Right atrium auricular region (tissue), 2 donors: ENCODE results near the gene DKC1. TPM values are rescaled to one million over a fixed set of nuclear protein-coding genes. Genes with fewer than 3 reads are reported as not detected.

Source experiments
- DNase-seq: peaks from one replicate; pipeline ENCODE4 v3.0.0-alpha.2; 2019; ENCODE audit warnings: low spot score
- H3K27ac ChIP-seq, 2 donors: fragments of 200-600 bp; sonication (generic); 1 replicate in 1 of 2; 2 replicates in 1 of 2; pipeline ENCODE4 v1.5.1; 2016 to 2019
- H3K27me3 ChIP-seq, 2 donors: fragments of 200-600 bp; sonication (generic); one replicate each; pipeline versions ENCODE4 v1.5.1 to v1.6.0; 2017 to 2019
- H3K36me3 ChIP-seq: fragments of 200-600 bp; sonication (generic); one replicate; pipeline ENCODE4 v1.5.1; 2016
- H3K4me1 ChIP-seq, 2 donors: fragments of 200-600 bp; sonication (generic); one replicate each; pipeline versions ENCODE4 v1.5.1 to v1.6.0; 2017 to 2019
- H3K4me3 ChIP-seq, 2 donors: fragments of 200-600 bp; sonication (generic); 1 replicate in 1 of 2; 2 replicates in 1 of 2; pipeline ENCODE4 v1.5.1; 2017 to 2019; ENCODE audit warnings: mild to moderate bottlenecking in 1 of 2, moderate library complexity in 1 of 2
- H3K9me3 ChIP-seq, 2 donors: fragments of 200-600 bp; sonication (generic); one replicate each; pipeline ENCODE4 v1.5.1; 2019
- CTCF ChIP-seq, 2 donors: fragments of 200-600 bp; sonication (generic); IDR thresholded peaks; one replicate each; pipeline ENCODE4 v1.5.1; 2019; ENCODE audit warnings: antibody characterized with exemption in 2 of 2
- total RNA-seq, 2 donors: library from RNA; depleted of rRNA; stranded (reverse); fragments of >200 nt; gene quantifications; one replicate each; pipeline ENCODE4 v1.1.0, GENCODE V29; 2016

The DKC1 gene
- total RNA-seq, 2 donors from 2014 or later = 13.5 to 15.2 TPM

- Histone ChIP-seq H3K9me3 (peaks cover 0 to 10% of the 10 kb centered on the region in 2 donors), H3K27me3 (no peaks in the 10 kb centered on the region), H3K27ac (peak overlapping the region; percentile 83 to 93), H3K36me3 (no peaks in the 10 kb centered on the region), H3K4me1 (peaks cover 0 to 7% of the 10 kb centered on the region in 2 donors), H3K4me3 (peak overlapping the region; percentile 56 to 58)
- no peak for TF ChIP-seq CTCF (IDR thresholded peaks at IDR 0.05)
- no peak for DNase-seq
Observed at GRCh38 chrX:154749856-154750255, 12.8 kb upstream of the DKC1 start.

GRCh38 chrX:154750301-154751202 lies 12.1 kb upstream of the DKC1 start, which contains the start of gene GAB3:
Gene GAB3, minus strand, starts transcription at chrX:154751077. Its CDS starts 52 bp downstream, at chrX:154751025.
- no peak for DNase-seq

GRCh38 chrX:154751203-154751668 lies 11.4 kb upstream of the DKC1 start:
- H3K27me3 ChIP-seq = no peaks in the 10 kb centered on the region
- H3K27ac ChIP-seq = peak overlapping the region; percentile 83 to 93
- H3K9me3 ChIP-seq = no peaks in the 10 kb centered on the region
- H3K4me3 ChIP-seq = peak overlapping the region; percentile 56 to 58
- no peak for DNase-seq
- H3K36me3 ChIP-seq = no peaks in the 10 kb centered on the region
- H3K4me1 ChIP-seq = peaks cover 0 to 7% of the 10 kb centered on the region in 2 donors
- TF ChIP-seq CTCF (IDR thresholded peaks at IDR 0.05) = no peak

More at GRCh38 chrX:154750301-154751202, 12.1 kb upstream of the DKC1 start, which contains the start of gene GAB3:
- Histone ChIP-seq H3K27ac (peak within 1 kb of the TSS; percentile 83 to 93), H3K4me1 (peaks cover 0 to 7% of the 10 kb centered on the region in 2 donors), H3K4me3 (peak within 1 kb of the TSS; percentile 56 to 58), H3K9me3 (peaks cover 0 to 3% of the 10 kb centered on the region in 2 donors), H3K27me3 (no peaks in the 10 kb centered on the region), H3K36me3 (no peaks in the 10 kb centered on the region)
- TF ChIP-seq CTCF (IDR thresholded peaks at IDR 0.05) = no peak

- no peak for TF ChIP-seq CTCF (IDR thresholded peaks at IDR 0.05)
- peaks cover 0 to 7% of the 10 kb centered on the region in 2 donors for H3K4me1 ChIP-seq
- H3K27me3 ChIP-seq = no peaks in the 10 kb centered on the region
- peak overlapping the region in 1 of 2 donors; percentile 56 for H3K4me3 ChIP-seq
- peak overlapping the region; percentile 83 to 93 for H3K27ac ChIP-seq
- no peak for DNase-seq
- H3K9me3 ChIP-seq = no peaks in the 10 kb centered on the region
- no peaks in the 10 kb centered on the region for H3K36me3 ChIP-seq
Observed at GRCh38 chrX:154751669-154752271, 10.9 kb upstream of the DKC1 start.

- H3K27ac ChIP-seq = no peak overlapping the region
- no peaks in the 10 kb centered on the region for H3K36me3 ChIP-seq
- DNase-seq = no peak
- no peak overlapping the region for H3K4me3 ChIP-seq
- no peaks in the 10 kb centered on the region for H3K27me3 ChIP-seq
- peaks cover 0 to 9% of the 10 kb centered on the region in 2 donors for H3K4me1 ChIP-seq
- no peak for TF ChIP-seq CTCF (IDR thresholded peaks at IDR 0.05)
- no peaks in the 10 kb centered on the region for H3K9me3 ChIP-seq
Observed at GRCh38 chrX:154758696-154759095, 4.0 kb upstream of the DKC1 start.
